Astrocyte of the spinal cord (primary cell): ENCODE data around the gene NCF4.

ENCODE experiments used
- DNase-seq: peaks from one replicate; pipeline ENCODE4 v3.0.0; 2011; ENCODE audit warnings: low read depth, low spot score
- H3K4me3 ChIP-seq: 2 replicates; pipeline ENCODE4 v1.5.1; 2011; ENCODE audit warnings: low read depth, mild to moderate bottlenecking, low read length, moderate library complexity
- CTCF ChIP-seq: IDR thresholded peaks from 2 replicates; pipeline ENCODE4 v1.5.1; 2012; ENCODE audit warnings: low read depth, mild to moderate bottlenecking, low read length, inconsistent platforms
- in situ Hi-C: cut with HindIII; loops from 2 replicates; pipeline ENCODE4 v1.10.0; 2017; ENCODE audit warnings: low sequenced_read_pairs

NCF4 gene

GRCh38 chr22:36922711-36923110, 61.9 kb downstream of the NCF4 start:
- in situ Hi-C loops, result no loop called here

GRCh38 chr22:36923131-36923788, 62.5 kb downstream of the NCF4 start:
- TF ChIP-seq CTCF, result no peak
- DNase-seq, result no peak
- H3K4me3 ChIP-seq, result no peak overlapping the region
- in situ Hi-C loops, result no loop called here

More at GRCh38 chr22:36922711-36923110, 61.9 kb downstream of the NCF4 start:
- no peak overlapping the region for H3K4me3 ChIP-seq
- TF ChIP-seq CTCF, result no peak
- no peak for DNase-seq

GRCh38 chr22:36924151-36924698, 63.4 kb downstream of the NCF4 start:
- no peak for DNase-seq
- TF ChIP-seq CTCF, result no peak
- H3K4me3 ChIP-seq, result no peak overlapping the region
- in situ Hi-C loops, result no loop called here

- in situ Hi-C loops, result no loop called here
- TF ChIP-seq CTCF, result no peak
These were observed 64.8 kb downstream of the NCF4 start for GRCh38 chr22:36925388-36926290.

GRCh38 chr22:36926309-36926708, 65.5 kb downstream of the NCF4 start:
- H3K4me3 ChIP-seq, result no peak overlapping the region
- in situ Hi-C loops, result no loop called here
- TF ChIP-seq CTCF, result no peak
- DNase-seq, result no peak

More at GRCh38 chr22:36925388-36926290, 64.8 kb downstream of the NCF4 start:
- DNase-seq, result no peak
- H3K4me3 ChIP-seq, result no peak overlapping the region

GRCh38 chr22:36926721-36927435, 66.1 kb downstream of the NCF4 start:
- H3K4me3 ChIP-seq, result no peak overlapping the region
- TF ChIP-seq CTCF, result no peak
- DNase-seq, result no peak
- in situ Hi-C loops, result no loop called here
